Endothelial cell (in vitro differentiated cells): Measurements from ENCODE around the gene ADAMTS19. TPM values are rescaled to one million over a fixed set of nuclear protein-coding genes. Genes with fewer than 3 reads are reported as not detected.
A peak's percentile ranks its signal among the peaks of the same experiment; 100 is the strongest.

ENCODE experiments used
- DNase-seq: peaks from one replicate; pipeline ENCODE4 v3.0.0; 2021; ENCODE audit warnings: low spot score
- H3K27ac Mint-ChIP-seq: one replicate; pipeline ENCODE4 v1.8.0; 2021; ENCODE audit warnings: mixed read lengths, inconsistent platforms; ENCODE audit not compliant: unreplicated experiment
- H3K27me3 Mint-ChIP-seq: one replicate; pipeline ENCODE4 v1.8.0; 2021; ENCODE audit warnings: mild to moderate bottlenecking, moderate library complexity, mixed read lengths, inconsistent platforms; ENCODE audit not compliant: unreplicated experiment
- H3K36me3 Mint-ChIP-seq: one replicate; pipeline ENCODE4 v1.8.0; 2021; ENCODE audit warnings: mild to moderate bottlenecking, low read depth, mixed read lengths, inconsistent platforms; ENCODE audit not compliant: unreplicated experiment
- H3K4me1 Mint-ChIP-seq: one replicate; pipeline ENCODE4 v1.8.0; 2021; ENCODE audit warnings: mild to moderate bottlenecking, mixed read lengths, inconsistent platforms; ENCODE audit not compliant: unreplicated experiment
- H3K4me3 Mint-ChIP-seq: one replicate; pipeline ENCODE4 v1.8.0; 2021; ENCODE audit warnings: mild to moderate bottlenecking, mixed read lengths, inconsistent platforms; ENCODE audit not compliant: unreplicated experiment
- H3K9me3 Mint-ChIP-seq: one replicate; pipeline ENCODE4 v1.8.0; 2021; ENCODE audit warnings: mixed read lengths, inconsistent platforms; ENCODE audit not compliant: unreplicated experiment
- total RNA-seq: library from RNA; stranded (reverse); fragmentation: NEBNext Ultra II Directional; extraction: Animal tissue kit (Norgen Biotek cat#: 25700); gene quantifications from one replicate; pipeline ENCODE4 v1.2.1, GENCODE V29; 2021; ENCODE audit not compliant: unreplicated experiment
- TF ChIP-seq, protein P1 (sequence below): fragments of 200-600 bp; sonication (generic); IDR thresholded peaks from one replicate; pipeline ENCODE4 v1.5.0; 2021; ENCODE audit warnings: antibody characterized with exemption; ENCODE audit not compliant: unreplicated experiment

ADAMTS19 gene
- total RNA-seq, 1 donor from 2014 or later, result 6.9 TPM

- H3K9me3 Mint-ChIP-seq, result no peaks in the 10 kb centered on the region
- no peak overlapping the region for H3K27ac Mint-ChIP-seq
- H3K36me3 Mint-ChIP-seq, result no peaks in the 10 kb centered on the region
- H3K4me1 Mint-ChIP-seq, result peaks cover 12% of the 10 kb centered on the region
- H3K4me3 Mint-ChIP-seq, result no peak overlapping the region
- no peak for DNase-seq
- no peaks in the 10 kb centered on the region for H3K27me3 Mint-ChIP-seq
- TF ChIP-seq, protein P1, sequence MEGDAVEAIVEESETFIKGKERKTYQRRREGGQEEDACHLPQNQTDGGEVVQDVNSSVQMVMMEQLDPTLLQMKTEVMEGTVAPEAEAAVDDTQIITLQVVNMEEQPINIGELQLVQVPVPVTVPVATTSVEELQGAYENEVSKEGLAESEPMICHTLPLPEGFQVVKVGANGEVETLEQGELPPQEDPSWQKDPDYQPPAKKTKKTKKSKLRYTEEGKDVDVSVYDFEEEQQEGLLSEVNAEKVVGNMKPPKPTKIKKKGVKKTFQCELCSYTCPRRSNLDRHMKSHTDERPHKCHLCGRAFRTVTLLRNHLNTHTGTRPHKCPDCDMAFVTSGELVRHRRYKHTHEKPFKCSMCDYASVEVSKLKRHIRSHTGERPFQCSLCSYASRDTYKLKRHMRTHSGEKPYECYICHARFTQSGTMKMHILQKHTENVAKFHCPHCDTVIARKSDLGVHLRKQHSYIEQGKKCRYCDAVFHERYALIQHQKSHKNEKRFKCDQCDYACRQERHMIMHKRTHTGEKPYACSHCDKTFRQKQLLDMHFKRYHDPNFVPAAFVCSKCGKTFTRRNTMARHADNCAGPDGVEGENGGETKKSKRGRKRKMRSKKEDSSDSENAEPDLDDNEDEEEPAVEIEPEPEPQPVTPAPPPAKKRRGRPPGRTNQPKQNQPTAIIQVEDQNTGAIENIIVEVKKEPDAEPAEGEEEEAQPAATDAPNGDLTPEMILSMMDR, result no peak
Measured at GRCh38 chr5:129653442-129653841, 193.3 kb downstream of the ADAMTS19 start.

GRCh38 chr5:129656952-129657351 lies 196.9 kb downstream of the ADAMTS19 start:
- DNase-seq, result no peak
- Mint-ChIP-seq H3K4me3 (no peak overlapping the region), H3K9me3 (no peaks in the 10 kb centered on the region), H3K27ac (peak overlapping the region; percentile 1), H3K27me3 (no peaks in the 10 kb centered on the region), H3K4me1 (peaks cover 12% of the 10 kb centered on the region), H3K36me3 (no peaks in the 10 kb centered on the region)
- TF ChIP-seq, protein P1, result no peak

DNA sequence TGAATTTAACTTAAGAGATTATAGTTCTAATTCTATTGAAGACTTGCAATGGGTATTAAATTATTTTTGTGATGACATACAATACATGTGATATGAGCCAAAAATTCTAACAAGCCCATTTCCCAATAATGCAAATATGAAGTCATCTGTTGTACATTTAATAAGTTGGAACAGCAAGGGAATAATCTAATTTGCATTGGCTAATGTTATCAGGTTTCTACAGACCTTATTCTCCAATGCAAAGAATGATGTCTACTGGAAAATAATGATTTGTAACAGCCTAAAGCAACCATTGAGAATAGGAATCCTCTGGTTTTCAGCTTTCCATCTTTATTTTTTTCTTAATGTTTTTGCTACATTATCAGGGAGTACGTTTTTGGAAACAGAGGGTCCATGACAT lies 198.7 kb downstream of the ADAMTS19 start:
- Mint-ChIP-seq H3K4me3 (no peak overlapping the region), H3K36me3 (no peaks in the 10 kb centered on the region), H3K27me3 (no peaks in the 10 kb centered on the region), H3K4me1 (peaks cover 12% of the 10 kb centered on the region), H3K27ac (no peak overlapping the region), H3K9me3 (no peaks in the 10 kb centered on the region)
- TF ChIP-seq, protein P1, result no peak
- no peak for DNase-seq

DNA sequence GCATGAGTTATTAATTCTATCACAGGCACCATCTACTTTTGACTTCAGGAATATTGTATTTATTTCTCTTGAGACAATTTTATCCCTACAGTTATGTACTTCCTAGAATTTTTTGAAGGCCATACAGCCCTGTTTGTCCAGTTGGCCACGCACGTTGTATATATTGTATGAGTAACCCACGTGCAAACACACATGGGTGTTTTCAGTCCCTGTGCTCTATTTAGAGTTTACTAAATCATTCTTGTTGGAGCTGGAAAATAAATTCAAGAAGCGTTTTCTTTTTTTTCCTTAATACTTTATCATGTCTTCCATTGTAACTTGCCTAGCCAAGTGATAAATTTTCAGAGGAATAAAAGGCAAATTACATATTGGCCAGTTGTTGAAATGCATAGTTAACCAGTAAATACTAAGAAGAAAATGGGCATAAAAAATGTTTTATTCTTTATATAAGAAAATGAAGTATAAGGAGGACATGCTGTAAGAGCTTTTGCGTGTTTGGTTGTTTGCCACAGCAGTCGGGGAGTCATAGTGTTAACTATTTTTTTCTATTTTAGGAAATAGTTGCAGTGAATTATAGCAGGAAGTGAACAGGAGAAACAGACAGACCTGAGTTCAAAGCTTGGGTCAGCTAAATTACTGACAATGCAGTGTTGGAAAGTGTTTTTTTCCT lies 201.4 kb downstream of the ADAMTS19 start:
- DNase-seq, result no peak
- Mint-ChIP-seq H3K9me3 (no peaks in the 10 kb centered on the region), H3K4me1 (peaks cover 4% of the 10 kb centered on the region), H3K27me3 (no peaks in the 10 kb centered on the region), H3K4me3 (no peak overlapping the region), H3K27ac (no peak overlapping the region), H3K36me3 (no peaks in the 10 kb centered on the region)
- TF ChIP-seq, protein P1, result no peak

- no peak overlapping the region for H3K27ac Mint-ChIP-seq
Measured at GRCh38 chr5:129664336-129664937, 204.3 kb downstream of the ADAMTS19 start.

More at GRCh38 chr5:129664336-129664937, 204.3 kb downstream of the ADAMTS19 start:
- Mint-ChIP-seq H3K36me3 (peaks cover 13% of the 10 kb centered on the region), H3K27me3 (no peaks in the 10 kb centered on the region), H3K4me3 (no peak overlapping the region), H3K9me3 (no peaks in the 10 kb centered on the region), H3K4me1 (no peaks in the 10 kb centered on the region)
- TF ChIP-seq, protein P1, result peak; percentile 90
- peak; percentile 50 for DNase-seq
